DOHH2 (cell line): ENCODE data around the gene GLYATL1B.

ENCODE experiments used
- H3F3A ChIP-seq: fragments of 200-600 bp; sonication (generic), shearing (Covaris generic); 2 replicates; pipeline ENCODE4 v1.6.0; 2016; ENCODE audit warnings: antibody characterized with exemption, mild to moderate bottlenecking; ENCODE audit not compliant: control insufficient read depth, insufficient read depth
- H3K27ac ChIP-seq: fragments of 200-600 bp; sonication (generic); 2 replicates; pipeline ENCODE4 v1.5.1; 2014; ENCODE audit warnings: low read depth, mild to moderate bottlenecking, low read length, moderate library complexity
- H3K27me3 ChIP-seq: fragments of 200-600 bp; sonication (generic); 2 replicates; pipeline ENCODE4 v1.6.1; 2014; ENCODE audit warnings: mild to moderate bottlenecking, low read length, mixed read lengths; ENCODE audit not compliant: control insufficient read depth
- H3K36me3 ChIP-seq: fragments of 200-600 bp; sonication (generic); 2 replicates; pipeline ENCODE4 v1.6.1; 2014; ENCODE audit warnings: mild to moderate bottlenecking, low read length, moderate library complexity, mixed read lengths; ENCODE audit not compliant: control insufficient read depth
- H3K4me1 ChIP-seq: fragments of 200-600 bp; sonication (generic); 2 replicates; pipeline ENCODE4 v1.6.1; 2014; ENCODE audit warnings: mild to moderate bottlenecking, low read length, mixed read lengths; ENCODE audit not compliant: control insufficient read depth
- H3K4me2 ChIP-seq: fragments of 200-600 bp; sonication (generic); 2 replicates; pipeline ENCODE4 v1.6.0; 2014; ENCODE audit warnings: mild to moderate bottlenecking, low read length, moderate library complexity
- H3K4me3 ChIP-seq: fragments of 200-600 bp; sonication (generic); 2 replicates; pipeline ENCODE4 v1.5.1; 2014; ENCODE audit warnings: mild to moderate bottlenecking, low read length, mixed read lengths
- H3K79me2 ChIP-seq: fragments of 200-600 bp; sonication (generic); 2 replicates; pipeline ENCODE4 v1.6.1; 2014; ENCODE audit warnings: mild to moderate bottlenecking, low read length, mixed read lengths; ENCODE audit not compliant: control insufficient read depth
- H3K9me2 ChIP-seq: fragments of 200-600 bp; sonication (generic); replicated peaks from 2 replicates; pipeline ENCODE4 v1.6.1; 2014; ENCODE audit warnings: mild to moderate bottlenecking, low read length, mixed read lengths; ENCODE audit not compliant: control insufficient read depth
- H3K9me3 ChIP-seq: fragments of 200-600 bp; sonication (generic); 2 replicates; pipeline ENCODE4 v1.6.1; 2014; ENCODE audit warnings: antibody characterized with exemption, low read length, mixed read lengths; ENCODE audit not compliant: control insufficient read depth, insufficient read depth
- H4K20me1 ChIP-seq: fragments of 200-600 bp; sonication (generic); 2 replicates; pipeline ENCODE4 v1.6.0; 2014; ENCODE audit warnings: low read depth, mild to moderate bottlenecking, antibody characterized with exemption, low read length, moderate library complexity; ENCODE audit not compliant: control insufficient read depth, insufficient read depth
- EZH2phosphoT487 ChIP-seq: fragments of 200-600 bp; sonication (generic); IDR thresholded peaks from 2 replicates; pipeline ENCODE4 v1.6.1; 2017; ENCODE audit warnings: borderline replicate concordance, mild to moderate bottlenecking, antibody characterized with exemption, low read length, moderate library complexity, mixed read lengths
- TF ChIP-seq, protein P1 (sequence below): fragments of 200-600 bp; sonication (generic); IDR thresholded peaks from one replicate; pipeline ENCODE4 v1.5.1; 2014; ENCODE audit warnings: antibody characterized with exemption, mild to moderate bottlenecking, low read depth, low read length; ENCODE audit not compliant: poor library complexity, severe bottlenecking

GLYATL1B gene

DNA sequence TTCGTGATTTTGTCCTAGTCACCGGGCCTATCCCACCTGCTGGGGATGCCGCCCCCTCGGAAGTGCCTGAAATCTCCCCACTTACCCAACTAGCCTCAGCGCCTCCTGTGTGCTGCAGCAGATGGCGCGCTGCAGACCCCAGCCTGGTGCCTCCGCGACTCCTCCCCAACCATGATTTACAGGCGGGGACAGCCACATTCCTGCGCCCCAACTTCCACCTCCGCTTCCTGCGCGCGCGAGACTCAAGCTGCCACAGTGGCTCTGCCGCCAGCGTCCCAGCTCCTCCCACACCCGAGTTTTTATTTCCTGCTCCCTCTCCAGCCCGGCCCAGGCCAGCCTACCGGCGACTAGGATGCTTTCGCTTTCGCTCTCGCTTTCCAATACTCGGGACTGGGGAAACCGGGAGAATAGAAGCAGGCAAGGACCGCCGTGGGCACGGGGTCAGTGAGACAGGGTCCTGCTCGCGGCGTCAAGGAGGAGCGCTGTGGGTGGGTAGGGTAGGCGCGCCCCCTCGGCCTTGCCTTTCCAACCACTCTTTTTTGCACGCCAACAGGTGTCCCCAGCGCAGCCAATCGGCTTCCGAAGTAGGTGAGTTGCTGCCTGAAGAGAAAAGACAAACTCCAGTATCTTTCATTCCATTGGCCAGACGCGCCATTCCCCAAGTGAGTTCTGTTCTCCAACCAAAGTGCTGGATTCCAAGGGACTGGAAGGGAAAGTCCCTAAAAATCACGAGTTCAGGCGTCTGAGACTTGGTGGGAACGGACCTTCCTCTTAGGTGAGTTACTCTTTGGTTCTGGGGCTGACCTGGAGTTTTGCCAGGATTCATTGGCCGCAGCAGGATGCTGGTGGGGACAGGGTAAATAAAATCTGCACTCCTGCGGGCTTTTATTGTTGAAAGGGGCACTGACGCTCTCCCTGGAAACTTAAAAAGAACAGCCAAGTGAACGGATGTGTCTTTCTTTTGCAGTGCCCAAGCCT lies 56.7 kb downstream of the GLYATL1B start, which contains the start of gene FAM111A:
Gene FAM111A (plus strand): TSS at position 327 of the 978 bp plus-strand sequence. CDS start 6,017 bp downstream, outside the sequence.
- Histone ChIP-seq H3K27ac (peak within 1 kb of the TSS; percentile 43), H3K4me1 (peaks cover 66% of the 10 kb centered on the region), H3K9me2 (no peaks in the 10 kb centered on the region), H3K36me3 (peaks cover 23% of the 10 kb centered on the region), H3K9me3 (peaks cover 15% of the 10 kb centered on the region), H3K79me2 (no peaks in the 10 kb centered on the region), H3K4me3 (peak within 1 kb of the TSS; percentile 83), H4K20me1 (no peaks in the 10 kb centered on the region), H3K4me2 (peak within 1 kb of the TSS; percentile 84), H3K27me3 (no peaks in the 10 kb centered on the region), H3F3A (peaks cover 12% of the 10 kb centered on the region)
- TF ChIP-seq, protein P1, sequence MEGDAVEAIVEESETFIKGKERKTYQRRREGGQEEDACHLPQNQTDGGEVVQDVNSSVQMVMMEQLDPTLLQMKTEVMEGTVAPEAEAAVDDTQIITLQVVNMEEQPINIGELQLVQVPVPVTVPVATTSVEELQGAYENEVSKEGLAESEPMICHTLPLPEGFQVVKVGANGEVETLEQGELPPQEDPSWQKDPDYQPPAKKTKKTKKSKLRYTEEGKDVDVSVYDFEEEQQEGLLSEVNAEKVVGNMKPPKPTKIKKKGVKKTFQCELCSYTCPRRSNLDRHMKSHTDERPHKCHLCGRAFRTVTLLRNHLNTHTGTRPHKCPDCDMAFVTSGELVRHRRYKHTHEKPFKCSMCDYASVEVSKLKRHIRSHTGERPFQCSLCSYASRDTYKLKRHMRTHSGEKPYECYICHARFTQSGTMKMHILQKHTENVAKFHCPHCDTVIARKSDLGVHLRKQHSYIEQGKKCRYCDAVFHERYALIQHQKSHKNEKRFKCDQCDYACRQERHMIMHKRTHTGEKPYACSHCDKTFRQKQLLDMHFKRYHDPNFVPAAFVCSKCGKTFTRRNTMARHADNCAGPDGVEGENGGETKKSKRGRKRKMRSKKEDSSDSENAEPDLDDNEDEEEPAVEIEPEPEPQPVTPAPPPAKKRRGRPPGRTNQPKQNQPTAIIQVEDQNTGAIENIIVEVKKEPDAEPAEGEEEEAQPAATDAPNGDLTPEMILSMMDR: peak; percentile 62
- no peak for TF ChIP-seq EZH2phosphoT487

DNA sequence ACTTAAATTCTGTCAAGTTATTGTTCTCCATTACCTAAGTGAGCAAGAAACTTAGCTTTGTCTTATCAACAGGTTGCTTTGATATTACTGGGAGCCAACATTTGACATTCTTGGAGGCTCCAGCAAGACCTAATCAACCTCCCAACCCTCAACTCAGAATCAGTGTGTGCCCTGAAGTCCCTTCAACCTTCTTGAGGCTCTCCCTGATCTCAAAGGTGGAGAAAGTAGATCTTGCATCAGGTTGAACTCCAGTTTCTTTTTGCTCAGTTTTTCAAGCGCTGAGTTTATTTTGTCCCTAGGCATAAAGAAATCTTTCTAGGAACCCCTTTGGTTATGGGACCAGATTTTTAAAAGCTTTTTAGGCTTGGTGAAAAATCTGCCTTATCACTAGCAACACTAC lies 58.0 kb downstream of the GLYATL1B start:
- peak overlapping the region; percentile 83 for H3K4me3 ChIP-seq
- no peak for TF ChIP-seq EZH2phosphoT487
- TF ChIP-seq, protein P1: no peak
- H3K27ac ChIP-seq: peak overlapping the region; percentile 43
- peaks cover 75% of the 10 kb centered on the region for H3K4me1 ChIP-seq
- H3K27me3 ChIP-seq: no peaks in the 10 kb centered on the region
- H3F3A ChIP-seq: peaks cover 12% of the 10 kb centered on the region
- no peaks in the 10 kb centered on the region for H3K9me2 ChIP-seq
- peaks cover 28% of the 10 kb centered on the region for H3K9me3 ChIP-seq
- H3K4me2 ChIP-seq: peak overlapping the region; percentile 84
- H3K79me2 ChIP-seq: no peaks in the 10 kb centered on the region
- H3K36me3 ChIP-seq: peaks cover 36% of the 10 kb centered on the region
- no peaks in the 10 kb centered on the region for H4K20me1 ChIP-seq
